ENCODE measurements around the gene LYG1. TPM values are rescaled to one million over a fixed set of nuclear protein-coding genes. Genes with fewer than 3 reads are reported as not detected.
"Not testable (repeated sequence)": the region's sequence is repeated elsewhere in the genome, so short reads cannot be mapped to it uniquely, and the experiment has no call there.

The LYG1 gene
- total RNA-seq: 0.26 and 0.50 TPM in 2 replicates
- 0.34 and 0.44 TPM in 2 replicates for polyA plus RNA-seq
- 0.27 and 0.31 TPM in 2 replicates for polyA plus RNA-seq (2012)
- not detected in 2 replicates for polyA minus RNA-seq (ENCODE audit: low replicate concordance)

- DNase-seq (ENCODE audit: low read depth in 2 of 2): not testable (repeated sequence)
Measured at GRCh38 chr2:99301097-99301496, at the start of gene LYG1. Gene LYG1, minus strand, starts transcription at chr2:99301197. Its CDS starts 5,527 bp downstream, at chr2:99295670.

DNA sequence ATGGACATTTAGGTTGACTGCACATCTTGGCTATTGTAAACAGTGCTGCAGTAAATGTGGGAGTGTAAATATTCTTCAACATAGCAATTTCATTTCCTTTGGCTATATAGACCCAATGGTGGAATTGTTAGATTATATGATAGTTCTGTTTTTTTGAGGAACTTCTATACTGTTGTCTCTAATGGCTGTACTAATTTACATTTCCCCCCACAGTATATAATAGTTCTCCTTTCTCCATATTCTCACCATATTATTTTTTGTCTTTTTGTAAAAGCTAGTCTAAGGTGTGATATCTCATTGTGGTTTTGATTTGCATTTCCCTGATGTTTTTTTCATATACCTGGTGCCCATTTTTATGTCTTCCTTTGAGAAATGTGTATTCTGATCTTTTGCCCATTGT is 49.2 kb upstream of the LYG1 start:
- TF ChIP-seq, protein P1, sequence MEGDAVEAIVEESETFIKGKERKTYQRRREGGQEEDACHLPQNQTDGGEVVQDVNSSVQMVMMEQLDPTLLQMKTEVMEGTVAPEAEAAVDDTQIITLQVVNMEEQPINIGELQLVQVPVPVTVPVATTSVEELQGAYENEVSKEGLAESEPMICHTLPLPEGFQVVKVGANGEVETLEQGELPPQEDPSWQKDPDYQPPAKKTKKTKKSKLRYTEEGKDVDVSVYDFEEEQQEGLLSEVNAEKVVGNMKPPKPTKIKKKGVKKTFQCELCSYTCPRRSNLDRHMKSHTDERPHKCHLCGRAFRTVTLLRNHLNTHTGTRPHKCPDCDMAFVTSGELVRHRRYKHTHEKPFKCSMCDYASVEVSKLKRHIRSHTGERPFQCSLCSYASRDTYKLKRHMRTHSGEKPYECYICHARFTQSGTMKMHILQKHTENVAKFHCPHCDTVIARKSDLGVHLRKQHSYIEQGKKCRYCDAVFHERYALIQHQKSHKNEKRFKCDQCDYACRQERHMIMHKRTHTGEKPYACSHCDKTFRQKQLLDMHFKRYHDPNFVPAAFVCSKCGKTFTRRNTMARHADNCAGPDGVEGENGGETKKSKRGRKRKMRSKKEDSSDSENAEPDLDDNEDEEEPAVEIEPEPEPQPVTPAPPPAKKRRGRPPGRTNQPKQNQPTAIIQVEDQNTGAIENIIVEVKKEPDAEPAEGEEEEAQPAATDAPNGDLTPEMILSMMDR (conservative IDR thresholded peaks at IDR 0.05 in 1 of 2, IDR thresholded peaks at IDR 0.05 in 1 of 2; ENCODE audit: low read depth in 1 of 2, low read length in 2 of 2): no peak
- no peak for TF ChIP-seq EZH2 (IDR thresholded peaks at IDR 0.05; ENCODE audit: low read length, missing control alignments)
- Histone ChIP-seq H3K27me3 (ENCODE audit: control insufficient read depth, insufficient read depth, low read length) (no peaks in the 10 kb centered on the region), H3K4me3 (replicated peaks in 1 of 4; ENCODE audit: control extremely low read depth in 1 of 4, insufficient read depth in 1 of 4, low read depth in 3 of 4, low read length in 4 of 4) (no peak overlapping the region), H3K36me3 (ENCODE audit: control insufficient read depth, insufficient read depth, low read length) (no peaks in the 10 kb centered on the region), H3K9me3 (ENCODE audit: control insufficient read depth, insufficient read depth, low read depth, low read length) (no peaks in the 10 kb centered on the region), H3K4me1 (ENCODE audit: control insufficient read depth, extremely low read depth, insufficient read depth, low read length) (no peaks in the 10 kb centered on the region), H3K79me2 (ENCODE audit: control insufficient read depth, insufficient read depth, low read length) (peaks cover 79% of the 10 kb centered on the region), H2AFZ (ENCODE audit: low read length) (no peak overlapping the region), H3K27ac (ENCODE audit: insufficient read depth, low read length) (no peak overlapping the region), H3K9ac (ENCODE audit: insufficient read depth, low read length) (no peak overlapping the region), H3K4me2 (ENCODE audit: extremely low read depth, insufficient read depth, low read length) (no peak overlapping the region), H4K20me1 (ENCODE audit: control insufficient read depth, extremely low read depth, insufficient read depth, low read length) (no peaks in the 10 kb centered on the region)
- DNase-seq (ENCODE audit: low read depth in 2 of 2): no peak

More at GRCh38 chr2:99301097-99301496, at the start of gene LYG1:
- not testable (repeated sequence) for H3K4me3 ChIP-seq (replicated peaks in 1 of 4; ENCODE audit: control extremely low read depth in 1 of 4, insufficient read depth in 1 of 4, low read depth in 3 of 4, low read length in 4 of 4); H2AFZ ChIP-seq (ENCODE audit: low read length); H3K27me3 ChIP-seq (ENCODE audit: control insufficient read depth, insufficient read depth, low read length); H3K9me3 ChIP-seq (ENCODE audit: control insufficient read depth, insufficient read depth, low read depth, low read length); H4K20me1 ChIP-seq (ENCODE audit: control insufficient read depth, extremely low read depth, insufficient read depth, low read length); H3K4me1 ChIP-seq (ENCODE audit: control insufficient read depth, extremely low read depth, insufficient read depth, low read length); H3K27ac ChIP-seq (ENCODE audit: insufficient read depth, low read length); H3K4me2 ChIP-seq (ENCODE audit: extremely low read depth, insufficient read depth, low read length); H3K79me2 ChIP-seq (ENCODE audit: control insufficient read depth, insufficient read depth, low read length); H3K36me3 ChIP-seq (ENCODE audit: control insufficient read depth, insufficient read depth, low read length); H3K9ac ChIP-seq (ENCODE audit: insufficient read depth, low read length)

DNA sequence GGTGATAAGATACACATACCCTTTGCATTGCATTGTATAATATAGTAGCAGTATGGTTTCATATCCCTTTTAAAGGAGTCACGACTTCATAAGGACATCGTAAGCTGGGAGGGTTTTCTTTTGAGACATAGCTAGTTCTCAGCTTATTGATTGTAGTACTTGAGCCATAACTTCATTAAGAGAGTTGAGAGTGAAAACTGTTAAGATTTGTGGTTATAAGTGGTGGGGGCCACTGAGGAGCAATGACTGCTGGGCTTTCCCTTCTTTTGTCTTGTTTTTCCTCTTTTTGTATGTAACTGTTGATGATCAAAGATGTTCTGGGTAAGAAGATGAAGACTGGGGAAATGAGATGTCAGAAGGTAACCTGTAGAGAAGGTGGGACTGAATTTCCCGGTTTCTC is 47.2 kb upstream of the LYG1 start:
- Histone ChIP-seq H3K36me3 (ENCODE audit: control insufficient read depth, insufficient read depth, low read length) (no peaks in the 10 kb centered on the region), H4K20me1 (ENCODE audit: control insufficient read depth, extremely low read depth, insufficient read depth, low read length) (no peaks in the 10 kb centered on the region), H3K4me2 (ENCODE audit: extremely low read depth, insufficient read depth, low read length) (no peak overlapping the region), H3K27me3 (ENCODE audit: control insufficient read depth, insufficient read depth, low read length) (no peaks in the 10 kb centered on the region), H3K27ac (ENCODE audit: insufficient read depth, low read length) (no peak overlapping the region), H3K9me3 (ENCODE audit: control insufficient read depth, insufficient read depth, low read depth, low read length) (no peaks in the 10 kb centered on the region), H3K9ac (ENCODE audit: insufficient read depth, low read length) (no peak overlapping the region), H3K4me3 (replicated peaks in 1 of 4; ENCODE audit: control extremely low read depth in 1 of 4, insufficient read depth in 1 of 4, low read depth in 3 of 4, low read length in 4 of 4) (no peak overlapping the region), H2AFZ (ENCODE audit: low read length) (no peak overlapping the region), H3K4me1 (ENCODE audit: control insufficient read depth, extremely low read depth, insufficient read depth, low read length) (no peaks in the 10 kb centered on the region), H3K79me2 (ENCODE audit: control insufficient read depth, insufficient read depth, low read length) (peaks cover 85% of the 10 kb centered on the region)
- no peak for DNase-seq (ENCODE audit: low read depth in 2 of 2)
- TF ChIP-seq, protein P1 (conservative IDR thresholded peaks at IDR 0.05 in 1 of 2, IDR thresholded peaks at IDR 0.05 in 1 of 2; ENCODE audit: low read depth in 1 of 2, low read length in 2 of 2): no peak
- no peak for TF ChIP-seq EZH2 (IDR thresholded peaks at IDR 0.05; ENCODE audit: low read length, missing control alignments)
